Fibroblast of lung (primary cell): Measurements from ENCODE around the gene MAP7. TPM values are rescaled to one million over a fixed set of nuclear protein-coding genes. Genes with fewer than 3 reads are reported as not detected.
A peak's percentile ranks its signal among the peaks of the same experiment; 100 is the strongest.

Source experiments
- DNase-seq, 2 donors: peaks; one replicate each; pipeline versions ENCODE4 v3.0.0 to v3.0.0-alpha.2; 2010; ENCODE audit warnings: low read depth in 2 of 2
- H2AFZ ChIP-seq: 2 replicates; pipeline ENCODE4 v1.5.1; 2012; ENCODE audit warnings: low read length, control low read depth, inconsistent platforms
- H3K27ac ChIP-seq: 2 replicates; pipeline ENCODE4 v1.5.1; 2011; ENCODE audit warnings: low read length, control low read depth; ENCODE audit not compliant: insufficient read depth
- H3K27me3 ChIP-seq: 2 replicates; pipeline ENCODE4 v1.5.1; 2011; ENCODE audit warnings: mild to moderate bottlenecking, low read length; ENCODE audit not compliant: control insufficient read depth, insufficient read depth
- H3K36me3 ChIP-seq: 2 replicates; pipeline ENCODE4 v1.5.1; 2011; ENCODE audit warnings: low read length; ENCODE audit not compliant: control insufficient read depth, insufficient read depth
- H3K4me1 ChIP-seq: 2 replicates; pipeline ENCODE4 v1.5.1; 2011; ENCODE audit warnings: low read length; ENCODE audit not compliant: control insufficient read depth, insufficient read depth; ENCODE audit errors: extremely low read depth
- H3K4me2 ChIP-seq: 2 replicates; pipeline ENCODE4 v1.5.1; 2011; ENCODE audit warnings: low read length, control low read depth; ENCODE audit not compliant: insufficient read depth; ENCODE audit errors: extremely low read depth
- H3K4me3 ChIP-seq, 4 experiments: fragments of 200-600 bp in 1 of 4; sonication (generic) in 1 of 4; replicated peaks in 1 of 4; 2 replicates each; pipeline ENCODE4 v1.5.1; 2011 to 2016; ENCODE audit warnings: low read length in 4 of 4, low read depth in 3 of 4, mild to moderate bottlenecking in 3 of 4, control low read depth in 2 of 4, inconsistent platforms in 1 of 4, mixed read lengths in 1 of 4; ENCODE audit not compliant: insufficient read depth in 1 of 4; ENCODE audit errors: control extremely low read depth in 1 of 4
- H3K79me2 ChIP-seq: 2 replicates; pipeline ENCODE4 v1.5.1; 2012; ENCODE audit warnings: mild to moderate bottlenecking, low read length, inconsistent platforms; ENCODE audit not compliant: control insufficient read depth, insufficient read depth
- H3K9ac ChIP-seq: 2 replicates; pipeline ENCODE4 v1.5.1; 2011; ENCODE audit warnings: mild to moderate bottlenecking, low read length, control low read depth; ENCODE audit not compliant: insufficient read depth
- H3K9me3 ChIP-seq: 2 replicates; pipeline ENCODE4 v1.5.1; 2012; ENCODE audit warnings: low read depth, low read length; ENCODE audit not compliant: control insufficient read depth, insufficient read depth
- H4K20me1 ChIP-seq: 2 replicates; pipeline ENCODE4 v1.5.1; 2011; ENCODE audit warnings: low read length; ENCODE audit not compliant: control insufficient read depth, insufficient read depth; ENCODE audit errors: extremely low read depth
- EZH2 ChIP-seq: IDR thresholded peaks from 2 replicates; pipeline ENCODE4 v1.5.1; 2012; ENCODE audit warnings: low read length, control low read depth, mild to moderate bottlenecking; ENCODE audit errors: missing control alignments
- polyA plus RNA-seq, 2 donors: library from polyadenylated mRNA; depleted of rRNA in 1 of 2; stranded (reverse) in 1 of 2; unstranded in 1 of 2; fragments of >200 nt; gene quantifications; 2 replicates each; pipeline ENCODE4 v1.2.1, GENCODE V29; 2011 to 2012; ENCODE audit warnings: missing spikeins in 1 of 2
- total RNA-seq: library from RNA; depleted of rRNA; stranded (reverse); fragments of >200 nt; gene quantifications from 2 replicates; pipeline ENCODE4 v1.2.1, GENCODE V29; 2014
- TF ChIP-seq, protein P1 (sequence below), 2 donors: IDR thresholded peaks in 1 of 2; conservative IDR thresholded peaks in 1 of 2; 1 replicate in 1 of 2; 2 replicates in 1 of 2; pipeline ENCODE4 v1.5.1; 2011 to 2012; ENCODE audit warnings: low read length in 2 of 2, control low read depth in 1 of 2, inconsistent platforms in 1 of 2, low read depth in 1 of 2, mild to moderate bottlenecking in 1 of 2

The MAP7 gene
- total and polyA plus RNA-seq, 2 donors (not counting 1 experiment from before 2014, with no cell fraction given): 0.40 to 1.5 TPM

- H3K4me3 ChIP-seq: no peak overlapping the region
- no peak for DNase-seq
Observed at GRCh38 chr6:136510299-136510698, 39.9 kb downstream of the MAP7 start.

DNA sequence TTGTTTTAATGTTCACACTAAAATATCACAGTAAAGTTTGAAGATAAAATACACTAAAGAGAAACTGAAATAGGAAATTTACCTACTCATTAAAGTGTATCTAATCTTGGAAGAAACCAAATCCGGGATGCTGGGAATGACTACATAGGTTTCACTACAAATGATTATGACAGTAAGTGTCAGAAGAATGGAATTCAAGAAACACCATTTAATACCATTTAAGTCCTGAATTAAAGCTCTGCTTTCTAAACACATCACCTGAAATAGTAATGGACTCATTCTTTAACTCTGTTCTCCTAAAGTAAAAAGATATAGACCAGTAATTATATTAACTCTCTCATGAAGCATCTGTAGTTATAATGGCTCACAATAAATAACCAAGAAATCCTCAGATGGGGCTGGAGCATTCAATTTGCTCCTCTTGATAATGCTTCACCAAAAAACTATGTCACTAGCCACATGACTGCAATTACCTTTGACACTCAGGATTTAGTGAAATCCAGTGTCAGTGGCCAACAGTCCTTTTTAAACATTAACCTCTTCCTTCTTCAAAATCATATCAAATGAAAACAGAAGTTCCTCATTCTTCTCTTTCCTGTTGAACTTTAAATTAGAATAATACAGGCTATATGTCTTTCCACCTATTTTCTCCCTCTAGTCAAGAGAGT is 41.4 kb downstream of the MAP7 start:
- H3K4me3 ChIP-seq: no peak overlapping the region
- H3K27me3 ChIP-seq: peaks cover 3% of the 10 kb centered on the region
- no peak overlapping the region for H2AFZ ChIP-seq
- H4K20me1 ChIP-seq: no peaks in the 10 kb centered on the region
- no peaks in the 10 kb centered on the region for H3K4me1 ChIP-seq
- no peak overlapping the region for H3K4me2 ChIP-seq
- H3K36me3 ChIP-seq: no peaks in the 10 kb centered on the region
- no peak overlapping the region for H3K9ac ChIP-seq
- H3K27ac ChIP-seq: no peak overlapping the region
- DNase-seq: peak in 1 of 2 donors; percentile 36
- no peak for TF ChIP-seq EZH2
- TF ChIP-seq, protein P1, sequence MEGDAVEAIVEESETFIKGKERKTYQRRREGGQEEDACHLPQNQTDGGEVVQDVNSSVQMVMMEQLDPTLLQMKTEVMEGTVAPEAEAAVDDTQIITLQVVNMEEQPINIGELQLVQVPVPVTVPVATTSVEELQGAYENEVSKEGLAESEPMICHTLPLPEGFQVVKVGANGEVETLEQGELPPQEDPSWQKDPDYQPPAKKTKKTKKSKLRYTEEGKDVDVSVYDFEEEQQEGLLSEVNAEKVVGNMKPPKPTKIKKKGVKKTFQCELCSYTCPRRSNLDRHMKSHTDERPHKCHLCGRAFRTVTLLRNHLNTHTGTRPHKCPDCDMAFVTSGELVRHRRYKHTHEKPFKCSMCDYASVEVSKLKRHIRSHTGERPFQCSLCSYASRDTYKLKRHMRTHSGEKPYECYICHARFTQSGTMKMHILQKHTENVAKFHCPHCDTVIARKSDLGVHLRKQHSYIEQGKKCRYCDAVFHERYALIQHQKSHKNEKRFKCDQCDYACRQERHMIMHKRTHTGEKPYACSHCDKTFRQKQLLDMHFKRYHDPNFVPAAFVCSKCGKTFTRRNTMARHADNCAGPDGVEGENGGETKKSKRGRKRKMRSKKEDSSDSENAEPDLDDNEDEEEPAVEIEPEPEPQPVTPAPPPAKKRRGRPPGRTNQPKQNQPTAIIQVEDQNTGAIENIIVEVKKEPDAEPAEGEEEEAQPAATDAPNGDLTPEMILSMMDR (conservative IDR thresholded peaks at IDR 0.05 in 1 of 2, IDR thresholded peaks at IDR 0.05 in 1 of 2; ENCODE audit: low read depth in 1 of 2, low read length in 2 of 2): no peak
- no peaks in the 10 kb centered on the region for H3K9me3 ChIP-seq
- H3K79me2 ChIP-seq: no peaks in the 10 kb centered on the region

More at GRCh38 chr6:136510299-136510698, 39.9 kb downstream of the MAP7 start:
- H3K36me3 ChIP-seq: no peaks in the 10 kb centered on the region
- H3K4me2 ChIP-seq: no peak overlapping the region
- no peak overlapping the region for H2AFZ ChIP-seq
- TF ChIP-seq, protein P1 (conservative IDR thresholded peaks at IDR 0.05 in 1 of 2, IDR thresholded peaks at IDR 0.05 in 1 of 2; ENCODE audit: low read depth in 1 of 2, low read length in 2 of 2): no peak
- no peak for TF ChIP-seq EZH2
- no peaks in the 10 kb centered on the region for H3K4me1 ChIP-seq
- peaks cover 3% of the 10 kb centered on the region for H3K27me3 ChIP-seq
- no peak overlapping the region for H3K9ac ChIP-seq
- H4K20me1 ChIP-seq: no peaks in the 10 kb centered on the region
- H3K27ac ChIP-seq: no peak overlapping the region
- H3K9me3 ChIP-seq: no peaks in the 10 kb centered on the region
- H3K79me2 ChIP-seq: no peaks in the 10 kb centered on the region

DNA sequence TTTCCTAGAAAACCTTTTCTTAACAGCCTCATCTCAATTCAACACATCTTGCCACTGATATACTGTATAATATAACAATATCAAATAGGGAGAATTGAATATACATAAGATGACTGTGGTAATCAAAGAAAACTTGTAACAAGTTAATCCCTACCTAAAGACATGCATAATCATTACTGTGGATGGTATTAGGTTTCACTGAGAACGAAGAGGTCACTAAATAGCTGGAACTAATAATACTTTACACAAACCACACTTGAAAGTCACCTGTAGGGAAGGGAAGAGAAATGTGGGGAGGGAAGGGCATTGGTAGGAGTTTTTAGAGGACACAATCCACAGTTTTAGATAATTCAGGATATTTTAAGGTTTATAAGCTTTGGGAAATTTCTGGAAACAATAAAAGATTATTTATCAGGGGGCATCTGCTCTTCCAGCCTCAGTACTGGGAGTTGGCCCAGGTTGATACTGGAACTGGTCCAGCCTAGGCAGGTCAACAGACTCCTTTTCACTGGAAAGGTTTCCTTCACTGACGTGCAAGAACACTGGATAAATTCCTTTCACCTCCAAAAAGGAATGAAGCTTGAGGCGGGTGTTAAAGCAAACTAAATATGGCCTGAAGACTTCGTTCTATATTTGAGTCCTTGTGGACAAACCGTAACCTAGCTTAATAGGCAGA is 44.0 kb downstream of the MAP7 start:
- no peaks in the 10 kb centered on the region for H3K79me2 ChIP-seq

More for the DNA sequence above, 44.0 kb downstream of the MAP7 start:
- Histone ChIP-seq H3K27me3 (peaks cover 3% of the 10 kb centered on the region), H3K4me1 (no peaks in the 10 kb centered on the region), H3K9me3 (no peaks in the 10 kb centered on the region), H3K4me2 (no peak overlapping the region), H3K36me3 (no peaks in the 10 kb centered on the region), H3K27ac (no peak overlapping the region), H4K20me1 (no peaks in the 10 kb centered on the region), H3K9ac (no peak overlapping the region), H3K4me3 (no peak overlapping the region), H2AFZ (no peak overlapping the region)
- no peak for TF ChIP-seq EZH2
- TF ChIP-seq, protein P1 (conservative IDR thresholded peaks at IDR 0.05 in 1 of 2, IDR thresholded peaks at IDR 0.05 in 1 of 2; ENCODE audit: low read depth in 1 of 2, low read length in 2 of 2): no peak
- DNase-seq: no peak
